MM.1S (cell line): ENCODE measurements around the gene PIAS2.
"Not testable (repeated sequence)": the region's sequence is repeated elsewhere in the genome, so short reads cannot be mapped to it uniquely, and the experiment has no call there.

Experiments used
- DNase-seq: peaks from one replicate; pipeline ENCODE4 v3.0.0-alpha.2; 2015
- H2AFZ ChIP-seq: fragments of 300-600 bp; sonication (generic); 2 replicates; pipeline ENCODE4 v1.6.0; 2016; ENCODE audit warnings: antibody characterized with exemption, low read length
- H3F3A ChIP-seq: fragments of 300-600 bp; sonication (generic); 2 replicates; pipeline ENCODE4 v1.6.1; 2016; ENCODE audit warnings: mild to moderate bottlenecking, antibody characterized with exemption, low read length, moderate library complexity, mixed read lengths; ENCODE audit not compliant: insufficient read depth
- H3K27ac ChIP-seq: fragments of 300-600 bp; sonication (generic); 2 replicates; pipeline ENCODE4 v1.5.1; 2016; ENCODE audit warnings: mild to moderate bottlenecking, low read length
- H3K27me3 ChIP-seq: fragments of 300-600 bp; sonication (generic); replicated peaks from 2 replicates; pipeline ENCODE4 v1.6.0; 2016; ENCODE audit warnings: low read length; ENCODE audit not compliant: insufficient read depth
- H3K36me3 ChIP-seq: fragments of 300-600 bp; sonication (generic); replicated peaks from 2 replicates; pipeline ENCODE4 v1.6.1; 2016; ENCODE audit warnings: mild to moderate bottlenecking, low read length, mixed read lengths; ENCODE audit not compliant: insufficient read depth
- H3K4me1 ChIP-seq: fragments of 300-600 bp; sonication (generic); 2 replicates; pipeline ENCODE4 v1.6.1; 2016; ENCODE audit warnings: low read length, mixed read lengths
- H3K4me2 ChIP-seq: fragments of 300-600 bp; sonication (generic); 2 replicates; pipeline ENCODE4 v1.6.0; 2016; ENCODE audit warnings: low read depth, low read length
- H3K4me3 ChIP-seq: fragments of 300-600 bp; sonication (generic); 2 replicates; pipeline ENCODE4 v1.5.1; 2016; ENCODE audit warnings: low read length, mixed read lengths
- H3K79me2 ChIP-seq: fragments of 300-600 bp; sonication (generic); 2 replicates; pipeline ENCODE4 v1.6.1; 2016; ENCODE audit warnings: mixed run types, low read length, mixed read lengths
- H3K9ac ChIP-seq: fragments of 300-600 bp; sonication (generic); 2 replicates; pipeline ENCODE4 v1.6.1; 2016; ENCODE audit warnings: low read length, mixed read lengths
- H3K9me2 ChIP-seq: fragments of 300-600 bp; sonication (generic); replicated peaks from 2 replicates; pipeline ENCODE4 v1.6.1; 2016; ENCODE audit warnings: mild to moderate bottlenecking, low read length, mixed read lengths; ENCODE audit not compliant: insufficient read depth
- H3K9me3 ChIP-seq: fragments of 300-600 bp; sonication (generic); replicated peaks from 2 replicates; pipeline ENCODE4 v1.6.1; 2016; ENCODE audit warnings: mild to moderate bottlenecking, low read length, mixed read lengths; ENCODE audit not compliant: insufficient read depth
- H4K20me1 ChIP-seq: fragments of 300-600 bp; sonication (generic); 2 replicates; pipeline ENCODE4 v1.6.1; 2016; ENCODE audit warnings: mild to moderate bottlenecking, low read length, moderate library complexity, mixed read lengths; ENCODE audit not compliant: insufficient read depth
- CTCF ChIP-seq: fragments of 300-600 bp; sonication (generic); IDR thresholded peaks from 2 replicates; pipeline ENCODE4 v1.5.1; 2016; ENCODE audit warnings: antibody characterized with exemption, low read length, mixed read lengths
- EZH2 ChIP-seq: fragments of 300-600 bp; sonication (generic); optimal IDR thresholded peaks from 2 replicates; pipeline ENCODE3; 2017; ENCODE audit warnings: low read depth, mild to moderate bottlenecking, antibody characterized with exemption, low read length, mixed read lengths
- EZH2phosphoT487 ChIP-seq: fragments of 300-600 bp; sonication (generic); IDR thresholded peaks from 2 replicates; pipeline ENCODE4 v1.6.1; 2018; ENCODE audit warnings: antibody characterized with exemption, low read length

PIAS2 gene

GRCh38 chr18:46866523-46866922, 50.8 kb downstream of the PIAS2 start:
- no peak overlapping the region for H3K4me2 ChIP-seq
- H3K36me3 ChIP-seq = no peaks in the 10 kb centered on the region
- no peaks in the 10 kb centered on the region for H3F3A ChIP-seq
- H3K27ac ChIP-seq = no peak overlapping the region
- no peaks in the 10 kb centered on the region for H3K9me3 ChIP-seq
- H2AFZ ChIP-seq = no peak overlapping the region
- no peak overlapping the region for H3K4me3 ChIP-seq
- no peaks in the 10 kb centered on the region for H3K4me1 ChIP-seq
- no peak overlapping the region for H3K9ac ChIP-seq
- 0 out of 2 replicates have a peak, but pooled peaks cover 4% of the 10 kb centered on the region for H4K20me1 ChIP-seq
- TF ChIP-seq EZH2phosphoT487 (no peak), CTCF (no peak), EZH2 (no peak)
- DNase-seq = no peak
- no peaks in the 10 kb centered on the region for H3K27me3 ChIP-seq
- no peaks in the 10 kb centered on the region for H3K9me2 ChIP-seq
- H3K79me2 ChIP-seq = 0 out of 2 replicates have a peak, but pooled peaks cover 4% of the 10 kb centered on the region

GRCh38 chr18:46865245-46865644, 52.1 kb downstream of the PIAS2 start:
- H3K27ac ChIP-seq, H3K4me3 ChIP-seq, H3K79me2 ChIP-seq, H3K4me1 ChIP-seq, DNase-seq, H3K4me2 ChIP-seq, H3K9me2 ChIP-seq, H4K20me1 ChIP-seq, H3K27me3 ChIP-seq, H2AFZ ChIP-seq, H3K36me3 ChIP-seq, H3F3A ChIP-seq, H3K9me3 ChIP-seq, H3K9ac ChIP-seq: not testable (repeated sequence)

- Histone ChIP-seq H3K27ac (no peak overlapping the region), H3K27me3 (no peaks in the 10 kb centered on the region)
Measured at GRCh38 chr18:46859855-46860254, 57.5 kb downstream of the PIAS2 start.

More at GRCh38 chr18:46859855-46860254, 57.5 kb downstream of the PIAS2 start:
- no peak for TF ChIP-seq EZH2
- no peak for TF ChIP-seq CTCF
- no peak for TF ChIP-seq EZH2phosphoT487
- no peaks in the 10 kb centered on the region for H3K4me1 ChIP-seq
- H3K9me3 ChIP-seq = no peaks in the 10 kb centered on the region
- H3K4me3 ChIP-seq = no peak overlapping the region
- H3K9ac ChIP-seq = no peak overlapping the region
- no peaks in the 10 kb centered on the region for H3F3A ChIP-seq
- no peaks in the 10 kb centered on the region for H3K79me2 ChIP-seq
- H3K36me3 ChIP-seq = no peaks in the 10 kb centered on the region
- DNase-seq = no peak
- 0 out of 2 replicates have a peak, but pooled peaks cover 4% of the 10 kb centered on the region for H4K20me1 ChIP-seq
- no peaks in the 10 kb centered on the region for H3K9me2 ChIP-seq
- H2AFZ ChIP-seq = no peak overlapping the region
- no peak overlapping the region for H3K4me2 ChIP-seq
